Measurements from ENCODE around the gene ID2. TPM values are rescaled to one million over a fixed set of nuclear protein-coding genes. Genes with fewer than 3 reads are reported as not detected.
A peak's percentile ranks its signal among the peaks of the same experiment; 100 is the strongest.
"Not testable (repeated sequence)": the region's sequence is repeated elsewhere in the genome, so short reads cannot be mapped to it uniquely, and the experiment has no call there.

ID2 gene
- total RNA-seq, 2 donors from 2014 or later = 47.5 to 68.2 TPM

GRCh38 chr2:8710951-8711350 lies 29.1 kb downstream of the ID2 start:
- DNase-seq (no peak), ATAC-seq (no peak)
- intact Hi-C loops (cut with DNase I) = no loop called here

GRCh38 chr2:8714283-8714682 lies 32.4 kb downstream of the ID2 start:
- intact Hi-C loops (cut with DNase I) = no loop called here
- ATAC-seq (peak; percentile 44 to 81), DNase-seq (peak; percentile 61)

GRCh38 chr2:8714971-8715370 lies 33.1 kb downstream of the ID2 start:
- no peak for ATAC-seq
- no peak for DNase-seq
- intact Hi-C loops (cut with DNase I) = no loop called here

DNA sequence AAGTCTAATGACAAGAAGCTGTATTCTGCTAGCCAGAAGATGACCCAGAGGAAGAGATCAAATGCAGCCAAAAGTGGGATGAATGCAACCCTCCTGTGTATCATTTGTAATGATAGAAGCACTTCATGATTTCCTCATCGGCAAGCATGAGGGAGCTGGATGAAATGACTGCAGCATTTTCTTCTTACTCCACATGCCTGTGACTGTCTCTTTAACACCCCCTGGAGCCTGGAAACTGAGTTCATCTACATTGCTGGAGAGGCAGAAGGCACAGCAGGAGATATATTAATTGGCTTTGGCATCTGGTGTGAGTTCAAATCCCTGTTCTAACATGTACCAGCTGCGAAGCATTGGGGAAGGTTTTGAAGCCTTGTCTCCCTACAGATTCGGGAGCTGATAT lies 37.7 kb downstream of the ID2 start:
- intact Hi-C loops (cut with DNase I) = no loop called here
- DNase-seq (no peak), ATAC-seq (peak in 1 of 2 donors; percentile 41)

DNA sequence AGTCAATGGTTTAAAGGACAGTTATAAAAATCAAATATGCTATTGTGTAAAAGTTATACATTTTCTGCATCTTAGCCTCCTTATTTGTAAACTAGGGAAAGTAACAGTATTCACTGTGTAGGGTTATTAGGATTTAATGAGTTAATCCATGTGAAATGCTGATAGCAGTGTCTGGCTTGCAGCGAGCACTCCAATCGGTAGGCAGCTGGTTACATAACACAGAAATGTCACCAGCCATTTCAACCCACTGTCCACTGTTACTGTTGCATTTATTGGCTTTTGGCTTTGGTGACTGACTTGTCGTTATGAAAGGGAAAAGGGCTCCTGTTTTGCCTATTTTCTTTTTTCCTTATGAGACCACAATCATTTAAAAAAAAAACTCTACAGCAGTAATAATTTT lies 38.9 kb downstream of the ID2 start:
- intact Hi-C loops (cut with DNase I) = no loop called here
- DNase-seq (no peak), ATAC-seq (no peak)

DNA sequence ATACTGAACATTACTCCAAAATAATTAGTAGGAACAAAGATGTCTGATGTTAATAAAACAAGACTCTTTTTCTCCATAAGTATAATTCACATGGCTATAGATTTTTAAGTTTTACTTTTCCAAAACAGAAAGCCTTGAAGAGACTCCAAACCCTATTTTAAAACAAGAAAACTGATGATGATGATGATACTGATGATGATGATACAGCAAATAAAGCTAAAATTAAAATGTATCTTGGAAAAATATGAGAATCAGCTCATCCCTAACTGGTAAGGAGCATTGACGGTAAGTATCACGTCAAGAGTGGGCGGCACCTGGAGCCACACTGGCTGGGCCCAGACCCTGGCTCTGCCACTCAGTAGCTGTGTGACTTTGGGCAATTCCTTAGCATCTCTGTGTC lies 39.6 kb downstream of the ID2 start:
- DNase-seq = no peak
- intact Hi-C loops (cut with DNase I) = no loop called here
- no peak for ATAC-seq

GRCh38 chr2:8722986-8723385 lies 41.1 kb downstream of the ID2 start:
- ATAC-seq (no peak), DNase-seq (no peak)
- intact Hi-C loops (cut with DNase I) = no loop called here

DNA sequence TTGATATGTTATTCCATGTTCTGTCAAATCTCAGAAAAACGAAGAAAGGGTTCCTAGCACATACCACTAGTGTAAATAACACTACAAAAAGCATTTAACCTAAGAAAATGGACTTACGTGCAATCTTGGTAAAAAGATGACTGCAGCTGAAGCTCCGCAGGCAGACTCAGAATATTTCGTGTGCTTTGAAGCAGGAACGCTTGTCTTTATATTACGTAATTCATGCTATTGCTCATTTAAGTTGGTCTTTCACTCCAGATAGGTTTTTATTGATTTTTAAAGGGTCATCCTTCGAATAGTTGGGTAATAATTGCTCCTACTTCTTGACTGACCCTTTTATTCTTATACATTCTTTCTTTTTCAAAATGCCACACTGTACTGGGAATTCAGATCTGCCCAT lies 44.0 kb downstream of the ID2 start:
- intact Hi-C loops (cut with DNase I) = no loop called here
- no peak for ATAC-seq

GRCh38 chr2:8728305-8729015 lies 46.6 kb downstream of the ID2 start:
- DNase-seq (no peak), ATAC-seq (no peak)
- intact Hi-C loops (cut with DNase I) = no loop called here

More for the DNA sequence above, 44.0 kb downstream of the ID2 start:
- DNase-seq = no peak

GRCh38 chr2:8729101-8729500 lies 47.2 kb downstream of the ID2 start:
- DNase-seq; ATAC-seq; intact Hi-C loops (cut with DNase I): not testable (repeated sequence)

DNA sequence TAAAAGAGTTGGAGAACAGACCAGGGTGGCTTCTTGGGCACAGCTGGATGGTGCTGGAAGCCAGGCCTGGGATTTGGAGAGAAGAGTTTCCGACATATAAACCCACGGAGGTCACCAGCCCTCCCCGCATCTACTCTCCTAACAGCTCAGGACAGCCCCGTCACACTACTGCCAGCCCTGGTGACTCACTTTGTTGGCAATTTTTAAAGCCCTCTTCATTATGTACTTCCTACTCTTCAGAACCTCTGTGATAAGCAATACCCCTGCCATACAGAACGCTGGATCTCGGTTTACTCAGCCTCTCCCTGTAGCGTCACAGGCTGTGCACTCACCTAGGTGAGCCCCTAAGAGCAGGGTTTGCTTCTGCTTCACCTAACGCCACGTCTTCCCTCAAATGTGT lies 48.1 kb downstream of the ID2 start:
- DNase-seq (peak; percentile 48), ATAC-seq (peak; percentile 91 to 96)
- intact Hi-C loops (cut with DNase I) = no loop called here

DNA sequence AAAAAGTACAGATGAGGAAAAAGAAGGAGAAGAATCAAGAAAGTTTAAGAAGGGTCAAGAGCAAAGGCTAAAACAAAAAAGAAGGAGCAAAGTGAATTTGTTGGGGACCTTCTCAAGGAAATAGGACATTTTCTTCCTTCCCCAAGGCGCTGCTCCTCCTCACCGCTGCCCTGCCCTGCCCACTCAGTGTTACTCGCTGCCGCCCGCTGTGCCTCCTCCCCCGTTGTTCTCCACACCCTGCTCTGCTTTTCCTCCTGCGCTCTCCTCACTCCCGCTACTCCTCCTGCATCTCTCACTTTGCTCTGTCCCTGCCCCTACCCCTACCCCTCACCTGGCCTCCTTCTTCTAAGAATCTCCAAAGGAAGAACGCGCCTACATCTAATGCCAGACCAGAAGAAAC lies 50.7 kb downstream of the ID2 start:
- intact Hi-C loops (cut with DNase I) = no loop called here
- no peak for ATAC-seq
- no peak for DNase-seq

Other genes starting within 250 kb of the ID2 start
- 10 to 100 TPM; 34.2 to 36.6 TPM for gene KIDINS220, start 155.6 kb downstream of the ID2 start, total RNA-seq

Measured in left cardiac atrium (tissue), 4 donors.